Activated CD8-positive, alpha-beta memory T cell treated with anti-CD3 and anti-CD28 coated beads for 36 hours (primary cell): ENCODE data around the gene PIK3CG. TPM values are rescaled to one million over a fixed set of nuclear protein-coding genes. Genes with fewer than 3 reads are reported as not detected.
"Not testable (repeated sequence)": the region's sequence is repeated elsewhere in the genome, so short reads cannot be mapped to it uniquely, and the experiment has no call there.

Experiments
- CTCF ChIA-PET: fragments of 350-600 bp; sonication (Branson Sonifier 250); formaldehyde crosslinking; loops from one replicate; lab custom pipeline; 2021; ENCODE audit warnings: antibody characterized with exemption; lab: Charles Lee
- POLR2A ChIA-PET: fragments of 350-600 bp; sonication (Branson Sonifier 250); formaldehyde crosslinking; loops from one replicate; lab custom pipeline; 2021; ENCODE audit warnings: antibody characterized with exemption; lab: Charles Lee
- total RNA-seq, 2 experiments: library from RNA; stranded (reverse); gene quantifications; one replicate each; pipeline ENCODE4 v1.2.3, GENCODE V29; 2021

The PIK3CG gene
- total RNA-seq, 2 experiments from 2014 or later = 26.6 to 26.9 TPM

DNA sequence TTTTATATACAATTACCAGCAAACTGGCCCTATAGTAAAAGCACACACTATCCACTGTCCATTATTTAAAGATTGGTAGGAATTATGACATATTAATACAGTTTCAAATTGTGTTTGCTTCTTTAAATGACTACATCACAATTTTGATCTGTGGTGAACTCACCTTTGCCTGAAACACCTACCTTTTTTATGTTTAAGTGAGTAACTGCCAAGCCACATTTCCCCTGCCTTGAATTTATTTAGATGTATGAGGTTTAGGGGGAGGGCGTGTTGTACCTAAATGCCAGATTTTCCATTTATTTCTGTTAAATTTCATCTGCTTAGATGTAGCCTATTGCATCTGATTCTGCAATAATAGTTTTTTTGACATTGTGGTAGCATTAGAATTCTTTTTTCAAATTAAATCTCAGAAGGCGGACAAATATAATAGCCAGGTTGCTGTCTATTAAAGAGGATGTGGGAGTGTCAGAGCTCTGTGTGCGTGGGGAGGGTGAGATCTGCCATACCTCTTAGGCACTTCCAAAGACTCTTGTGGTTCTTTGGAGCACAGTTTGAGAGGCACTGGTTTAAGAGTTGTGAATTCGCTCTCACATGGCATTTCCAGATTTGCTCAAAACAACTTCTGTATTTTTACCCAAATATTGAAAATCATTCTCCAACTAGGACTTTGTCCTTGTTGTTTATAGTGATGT is 13.8 kb downstream of the PIK3CG start:
- ChIA-PET CTCF (no interaction called here), POLR2A (no interaction called here)

GRCh38 chr7:106881984-106882383 is 16.9 kb downstream of the PIK3CG start:
- POLR2A ChIA-PET = no interaction called here
- CTCF ChIA-PET = no interaction called here

- POLR2A ChIA-PET = no interaction called here
- CTCF ChIA-PET = no interaction called here
Measured at GRCh38 chr7:106883456-106884026, 18.5 kb downstream of the PIK3CG start.

DNA sequence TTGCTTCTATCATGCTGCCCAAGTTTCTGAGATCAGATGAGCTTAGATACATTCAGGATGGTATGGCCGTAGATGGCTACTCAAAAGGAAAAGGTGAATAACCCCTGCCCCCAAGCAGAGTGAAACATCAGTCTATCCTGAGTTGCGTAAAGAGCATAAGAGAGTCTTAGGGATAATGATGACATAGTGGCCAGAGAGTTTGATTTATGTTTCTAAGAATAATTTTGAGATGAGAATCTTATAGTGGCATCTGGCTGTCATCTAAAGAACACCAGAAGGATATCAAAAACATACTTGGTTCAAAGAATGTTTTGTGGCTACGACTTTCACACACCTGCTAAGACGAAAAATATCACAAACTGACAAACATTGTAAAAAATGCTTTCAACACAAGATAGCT is 20.6 kb downstream of the PIK3CG start:
- POLR2A ChIA-PET = no interaction called here
- CTCF ChIA-PET = interaction anchor here (1.2 kb wide), 1 partner anchor 16 kb away, joined by 3 read pairs; no protein-coding TSS in a partner anchor

DNA sequence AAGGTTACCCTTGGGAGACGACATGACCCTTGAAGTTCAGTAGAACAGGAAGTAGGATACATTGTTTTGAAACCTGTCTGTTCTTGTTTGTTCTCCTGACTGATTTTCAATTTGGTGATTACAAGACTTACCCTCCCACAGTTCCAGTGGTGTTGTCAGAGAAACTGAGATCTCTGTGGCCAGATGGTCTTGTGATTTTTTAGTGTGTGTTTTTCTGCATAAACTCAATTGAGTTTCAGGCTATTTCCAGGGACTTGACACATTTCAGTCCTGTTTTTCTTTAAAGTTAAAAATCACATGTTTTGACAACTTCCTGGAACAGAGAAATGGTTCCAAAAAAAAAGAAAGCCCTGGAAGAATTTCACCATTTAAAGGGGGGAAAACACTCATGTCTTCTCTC is 22.3 kb downstream of the PIK3CG start:
- ChIA-PET POLR2A (interaction anchor here (1.3 kb wide), 1 partner anchor 10 kb away, joined by 4 read pairs; no protein-coding TSS in a partner anchor), CTCF (no interaction called here)

GRCh38 chr7:106888204-106888603 is 23.1 kb downstream of the PIK3CG start:
- CTCF ChIA-PET = no interaction called here
- POLR2A ChIA-PET = no interaction called here

DNA sequence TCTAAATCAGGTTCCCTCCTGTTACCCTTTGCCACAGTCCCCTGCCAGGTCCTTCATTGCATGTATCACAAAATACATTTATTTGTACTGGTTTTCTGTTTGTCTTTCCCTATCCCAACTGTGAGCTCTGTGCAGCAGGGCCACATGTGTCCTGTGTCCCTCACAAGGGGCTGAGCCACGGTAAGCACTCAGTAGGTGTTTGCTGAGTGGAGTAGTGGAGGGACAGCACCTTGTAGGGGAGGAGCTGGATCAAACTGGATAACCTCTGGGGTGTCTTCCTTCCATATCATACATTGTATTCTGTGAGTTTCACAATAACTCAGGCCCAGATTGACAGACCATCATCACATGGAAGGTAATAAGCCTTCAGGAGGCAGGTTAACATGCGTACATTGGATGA is 25.9 kb downstream of the PIK3CG start:
- POLR2A ChIA-PET = no interaction called here
- CTCF ChIA-PET = no interaction called here

DNA sequence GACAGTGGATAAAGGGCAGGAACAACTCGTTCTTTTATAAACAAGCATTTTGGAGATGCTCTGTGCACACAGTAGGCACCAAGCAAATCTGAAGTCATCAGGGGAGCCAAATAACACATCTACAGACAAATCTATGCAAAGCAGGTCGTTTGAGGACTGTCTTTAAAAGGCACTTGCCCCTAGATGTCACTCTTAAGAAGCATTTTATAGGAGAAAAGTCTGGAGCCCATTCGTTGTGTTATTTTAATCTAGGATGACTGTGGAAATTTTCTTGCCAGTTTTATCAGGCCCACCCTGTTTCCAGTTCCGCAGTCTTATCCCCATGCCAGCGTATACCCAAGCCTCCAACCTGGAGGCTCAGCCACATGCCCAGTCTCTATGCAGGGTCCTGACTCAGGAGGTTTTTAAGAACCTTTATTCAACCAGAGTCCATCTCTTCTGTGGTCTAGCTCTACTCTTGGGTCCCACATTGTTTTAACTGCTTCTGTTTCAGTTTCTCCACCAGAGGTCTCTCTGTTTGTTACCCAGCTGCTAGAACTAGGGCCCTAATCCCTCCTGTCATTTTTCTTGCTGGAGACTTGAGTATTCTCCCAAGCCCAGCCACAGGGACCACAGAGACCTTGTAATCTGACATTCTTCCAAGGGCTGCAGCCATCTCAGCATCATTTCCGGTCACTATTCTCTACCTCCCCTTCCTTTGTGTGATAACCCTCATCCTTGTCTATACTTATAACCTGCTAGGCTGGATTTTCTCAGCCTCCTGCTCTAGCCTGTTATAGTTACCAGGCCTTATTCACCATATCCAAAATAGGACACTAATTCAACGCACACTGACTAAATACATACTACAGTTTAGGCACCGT is 26.7 kb downstream of the PIK3CG start:
- ChIA-PET CTCF (no interaction called here), POLR2A (no interaction called here)

DNA sequence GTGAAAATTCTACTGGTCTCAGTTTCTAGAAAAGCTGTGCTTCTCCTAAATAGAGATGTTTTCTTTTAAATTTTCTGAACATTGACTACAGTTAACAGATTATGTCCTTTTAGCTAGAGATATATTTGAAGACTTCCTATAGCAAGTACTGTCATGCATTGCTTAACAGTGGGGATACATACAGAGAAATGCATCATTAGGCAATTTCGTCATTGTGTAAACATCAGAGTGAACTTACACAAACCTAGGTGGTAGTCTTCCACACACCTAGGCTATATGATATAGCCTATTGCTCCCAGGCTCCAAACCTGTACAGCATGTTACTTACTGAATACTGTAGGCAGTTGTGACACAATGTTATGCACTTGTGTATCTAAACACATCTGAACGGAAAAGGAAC is 28.5 kb downstream of the PIK3CG start:
- ChIA-PET POLR2A (no interaction called here), CTCF (no interaction called here)

DNA sequence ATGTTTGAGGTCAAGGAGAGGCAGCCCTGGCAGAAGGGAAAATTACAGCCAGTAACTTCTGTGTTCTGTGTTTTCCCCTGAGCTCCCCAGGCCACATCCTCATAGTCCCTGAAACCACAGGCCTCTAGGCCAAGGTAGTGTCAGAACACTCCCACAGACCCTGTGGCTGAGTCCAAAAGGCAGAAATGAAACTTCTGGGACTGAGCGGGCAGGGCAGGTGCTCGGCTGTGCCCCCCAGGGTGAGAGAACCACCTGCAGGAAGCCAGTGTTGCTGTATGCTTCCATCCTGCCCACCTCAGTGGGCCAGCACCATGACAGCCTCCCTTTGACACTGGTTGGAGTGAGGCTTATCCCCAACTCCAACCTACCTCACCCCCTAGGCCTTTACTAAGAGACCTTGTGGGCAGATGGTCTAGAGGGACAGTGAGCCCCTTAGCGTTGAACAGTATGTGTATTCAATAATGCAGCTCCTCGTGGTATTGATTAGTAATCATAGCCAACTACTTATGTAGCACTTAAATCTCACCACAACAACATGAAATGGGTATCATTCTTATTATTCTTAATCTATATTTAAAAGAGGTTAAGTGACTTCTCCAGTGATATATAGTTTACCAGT is 30.3 kb downstream of the PIK3CG start:
- POLR2A ChIA-PET = interaction anchor here (0.8 kb wide), 1 partner anchor 21 kb away, joined by 4 read pairs; no protein-coding TSS in a partner anchor

GRCh38 chr7:106896231-106896630 is 31.1 kb downstream of the PIK3CG start:
- ChIA-PET CTCF (no interaction called here), POLR2A (interaction anchor here (0.8 kb wide), 1 partner anchor 20 kb away, joined by 4 read pairs; no protein-coding TSS in a partner anchor)

More for the DNA sequence above, 30.3 kb downstream of the PIK3CG start:
- CTCF ChIA-PET = interaction anchor here (0.6 kb wide), 1 partner anchor 103 kb away, joined by 3 read pairs; no protein-coding TSS in a partner anchor

- POLR2A ChIA-PET, CTCF ChIA-PET: not testable (repeated sequence)
Measured at GRCh38 chr7:106897553-106897952, 32.5 kb downstream of the PIK3CG start.

DNA sequence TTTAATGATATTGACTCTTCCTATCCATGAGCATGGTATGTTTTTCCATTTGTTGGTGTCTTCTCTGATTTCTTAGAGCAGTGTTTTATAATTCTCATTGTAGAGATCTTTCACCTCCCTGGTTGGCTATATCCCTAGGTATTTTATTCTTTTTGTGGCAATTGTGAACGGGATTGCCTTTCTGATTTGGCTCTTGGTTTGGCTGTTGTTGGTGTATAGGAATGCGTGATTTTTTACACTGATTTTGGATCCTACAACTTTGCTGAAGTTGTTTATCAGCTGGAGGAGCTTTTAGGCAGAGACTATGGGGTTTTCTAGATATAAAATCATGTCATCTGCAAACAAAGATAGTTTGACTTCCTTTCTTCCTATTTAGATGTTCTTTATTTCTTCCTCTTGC is 33.9 kb downstream of the PIK3CG start:
- POLR2A ChIA-PET, CTCF ChIA-PET: not testable (repeated sequence)

- POLR2A ChIA-PET = no interaction called here
- CTCF ChIA-PET = no interaction called here
Measured at GRCh38 chr7:106901828-106902441, 36.9 kb downstream of the PIK3CG start.

DNA sequence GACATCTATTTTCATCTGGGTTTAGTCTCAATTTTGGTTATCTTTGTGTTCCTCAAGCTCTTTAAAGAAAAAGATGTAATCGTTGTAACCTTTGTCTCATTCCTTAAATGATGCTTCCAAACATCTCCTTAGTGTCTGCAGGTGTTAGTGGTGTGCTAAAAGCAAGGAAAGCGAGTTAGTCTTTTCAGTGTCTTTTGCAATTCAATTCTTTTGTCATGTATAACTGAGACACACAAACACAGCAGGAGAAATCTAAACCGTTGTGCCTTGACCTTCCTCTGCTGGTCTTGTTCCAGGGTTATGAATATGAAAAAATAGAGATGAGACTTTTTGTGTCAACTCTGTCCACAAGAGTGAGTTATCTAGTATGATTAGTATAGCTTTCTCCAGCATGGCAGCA is 40.7 kb downstream of the PIK3CG start:
- POLR2A ChIA-PET = no interaction called here
- CTCF ChIA-PET = no interaction called here

DNA sequence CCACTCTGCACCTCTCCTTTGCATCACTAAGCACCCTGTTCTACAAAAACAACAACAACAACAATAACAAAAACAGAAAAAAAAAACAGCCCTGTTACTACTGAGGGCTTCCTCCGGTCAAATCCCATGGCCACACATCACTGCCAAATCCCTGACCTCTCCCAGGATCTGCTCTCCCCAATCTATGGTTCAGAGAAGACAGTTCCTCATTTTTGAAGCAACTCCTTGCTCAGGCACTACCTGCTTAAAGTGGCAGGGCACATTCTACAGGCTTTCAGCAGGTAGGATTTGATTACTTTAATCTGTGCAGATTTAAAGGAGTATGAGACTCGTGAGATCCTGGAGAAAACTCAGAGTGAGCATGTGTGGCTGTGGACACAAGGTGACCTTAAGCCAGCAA is 46.9 kb downstream of the PIK3CG start:
- POLR2A ChIA-PET = no interaction called here
- CTCF ChIA-PET = interaction anchor here (0.6 kb wide), 1 partner anchor 13 kb away, joined by 3 read pairs; no protein-coding TSS in a partner anchor

GRCh38 chr7:106914018-106914607 is 49.0 kb downstream of the PIK3CG start:
- ChIA-PET CTCF (no interaction called here), POLR2A (no interaction called here)

DNA sequence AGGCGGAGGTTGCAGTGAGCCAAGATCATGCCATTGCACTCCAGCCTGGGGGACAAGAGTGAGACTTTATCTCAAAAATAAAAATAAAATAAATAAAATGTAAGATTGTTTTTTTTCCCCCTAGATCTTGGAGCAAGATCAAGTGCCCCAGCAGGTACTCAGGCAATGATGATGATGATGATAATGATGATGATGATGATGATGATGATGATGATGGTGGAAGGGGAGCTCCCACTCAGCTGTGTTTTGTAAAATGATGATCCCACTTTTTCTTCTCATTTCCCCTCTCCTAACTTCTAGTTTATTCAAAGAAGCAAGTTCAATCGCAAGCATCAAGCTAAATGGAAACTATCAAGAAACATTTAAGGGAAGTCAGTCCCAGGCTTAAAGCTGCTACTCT is 50.3 kb downstream of the PIK3CG start:
- ChIA-PET POLR2A (interaction anchor here (1.0 to 1.4 kb wide), 3 partner anchors 20 to 130 kb away, joined by 4 to 5 read pairs (median 4); no protein-coding TSS in a partner anchor), CTCF (interaction anchor here (1.0 to 1.4 kb wide), 3 partner anchors 44 to 254 kb away, joined by 5 read pairs; partner anchors contain the start of gene HBP1)
